Neural progenitor cell (in vitro differentiated cells): ENCODE data around the gene IER3.

Experiments
- CTCF ChIP-seq: fragments of 200-600 bp; sonication (generic); IDR thresholded peaks from 2 replicates; pipeline ENCODE4 v1.5.1; 2017; ENCODE audit warnings: antibody characterized with exemption, mild to moderate bottlenecking
- EZH2 ChIP-seq: fragments of 200-600 bp; sonication (generic); IDR thresholded peaks from 2 replicates; pipeline ENCODE4 v1.6.1; 2017; ENCODE audit warnings: antibody characterized with exemption, mild to moderate bottlenecking, moderate library complexity
- EZH2phosphoT487 ChIP-seq: fragments of 200-600 bp; sonication (generic); IDR thresholded peaks from 2 replicates; pipeline ENCODE4 v1.6.1; 2017; ENCODE audit warnings: antibody characterized with exemption

GRCh38 chr6:30754631-30755030 lies 10.3 kb upstream of the IER3 start:
- TF ChIP-seq CTCF (no peak), EZH2 (no peak), EZH2phosphoT487 (no peak)
